Measurements from ENCODE around the gene TRIML2.
A peak's percentile ranks its signal among the peaks of the same experiment; 100 is the strongest.
"Not testable (repeated sequence)": the region's sequence is repeated elsewhere in the genome, so short reads cannot be mapped to it uniquely, and the experiment has no call there.

Gene TRIML2

GRCh38 chr4:188107931-188108843 lies 1.2 kb downstream of the TRIML2 start:
- DNase-seq (ENCODE audit: low spot score): peak; percentile 49

- no peak for DNase-seq (ENCODE audit: low spot score)
Measured at GRCh38 chr4:188106454-188106853, 2.9 kb downstream of the TRIML2 start.

- DNase-seq (ENCODE audit: low spot score): no peak
Measured at GRCh38 chr4:188092824-188093223, 16.6 kb downstream of the TRIML2 start.

- DNase-seq (ENCODE audit: low spot score): no peak
Measured at GRCh38 chr4:188086858-188087257, 22.5 kb downstream of the TRIML2 start.

- no peak for DNase-seq (ENCODE audit: low spot score)
Measured at GRCh38 chr4:188082796-188083195, 26.6 kb downstream of the TRIML2 start.

GRCh38 chr4:188078116-188078515 lies 31.3 kb downstream of the TRIML2 start:
- no peak for DNase-seq (ENCODE audit: low spot score)

- DNase-seq (ENCODE audit: low spot score): no peak
Measured at GRCh38 chr4:188076169-188076568, 33.2 kb downstream of the TRIML2 start.

- no peak for DNase-seq (ENCODE audit: low spot score)
Measured at GRCh38 chr4:188061083-188061482, 48.3 kb downstream of the TRIML2 start.

GRCh38 chr4:188053302-188053701 lies 56.1 kb downstream of the TRIML2 start:
- DNase-seq (ENCODE audit: low spot score): no peak

GRCh38 chr4:188046657-188047056 lies 62.7 kb downstream of the TRIML2 start:
- DNase-seq (ENCODE audit: low spot score): no peak

- DNase-seq (ENCODE audit: low spot score): not testable (repeated sequence)
Measured at GRCh38 chr4:188045461-188045860, 63.9 kb downstream of the TRIML2 start.

GRCh38 chr4:188043154-188043553 lies 66.2 kb downstream of the TRIML2 start:
- DNase-seq (ENCODE audit: low spot score): no peak

- no peak for DNase-seq (ENCODE audit: low spot score)
Measured at GRCh38 chr4:188042191-188042590, 67.2 kb downstream of the TRIML2 start.

- DNase-seq (ENCODE audit: low spot score): no peak
Measured at GRCh38 chr4:188041721-188042120, 67.7 kb downstream of the TRIML2 start.
